NCI-H187 (cell line): ENCODE measurements around the gene WWOX.

Experiments
- DNase-seq, 2 experiments: peaks; one replicate each; lab custom pipeline; 2025; lab: John Stamatoyannopoulos, UW

WWOX gene

GRCh38 chr16:78298986-78299385, 199.5 kb downstream of the WWOX start:
- DNase-seq: no peak

- no peak for DNase-seq
Observed at GRCh38 chr16:78300469-78300868, 201.0 kb downstream of the WWOX start.

GRCh38 chr16:78303946-78304345, 204.5 kb downstream of the WWOX start:
- DNase-seq: no peak

- no peak for DNase-seq
Observed at GRCh38 chr16:78306361-78306760, 206.9 kb downstream of the WWOX start.

GRCh38 chr16:78307824-78308528, 208.5 kb downstream of the WWOX start:
- DNase-seq: no peak

- no peak for DNase-seq
Observed at GRCh38 chr16:78309763-78310162, 210.3 kb downstream of the WWOX start.

- no peak for DNase-seq
Observed at GRCh38 chr16:78310196-78310595, 210.7 kb downstream of the WWOX start.

- no peak for DNase-seq
Observed at GRCh38 chr16:78310990-78311561, 211.6 kb downstream of the WWOX start.

GRCh38 chr16:78311831-78312230, 212.4 kb downstream of the WWOX start:
- DNase-seq: no peak

- DNase-seq: peak in 1 of 2 experiments; percentile 1
Observed at GRCh38 chr16:78317564-78318240, 218.2 kb downstream of the WWOX start.

GRCh38 chr16:78321620-78322360, 222.3 kb downstream of the WWOX start:
- no peak for DNase-seq

GRCh38 chr16:78323315-78323714, 223.9 kb downstream of the WWOX start:
- no peak for DNase-seq

GRCh38 chr16:78324649-78325285, 225.3 kb downstream of the WWOX start:
- no peak for DNase-seq

GRCh38 chr16:78325468-78326352, 226.3 kb downstream of the WWOX start:
- DNase-seq: no peak

GRCh38 chr16:78326731-78327130, 227.3 kb downstream of the WWOX start:
- no peak for DNase-seq

- no peak for DNase-seq
Observed at GRCh38 chr16:78331731-78332130, 232.3 kb downstream of the WWOX start.

- no peak for DNase-seq
Observed at GRCh38 chr16:78333808-78334207, 234.4 kb downstream of the WWOX start.

- no peak for DNase-seq
Observed at GRCh38 chr16:78340590-78340989, 241.1 kb downstream of the WWOX start.

- DNase-seq: no peak
Observed at GRCh38 chr16:78348068-78348467, 248.6 kb downstream of the WWOX start.

GRCh38 chr16:78348886-78349285, 249.4 kb downstream of the WWOX start:
- DNase-seq: no peak

- no peak for DNase-seq
Observed at GRCh38 chr16:78352184-78352583, 252.7 kb downstream of the WWOX start.
